Measurements from ENCODE around the gene ATG4B.
"Not testable (repeated sequence)": the region's sequence is repeated elsewhere in the genome, so short reads cannot be mapped to it uniquely, and the experiment has no call there.

ATG4B gene

GRCh38 chr2:241658296-241658695, 20.8 kb downstream of the ATG4B start:
- no peak for DNase-seq (ENCODE audit: low read depth)
- TF ChIP-seq CTCF (conservative IDR thresholded peaks at IDR 0.05; ENCODE audit: low read depth, low read length), result no peak
- H3K4me3 ChIP-seq (ENCODE audit: low read length), result no peak overlapping the region

GRCh38 chr2:241659150-241659739, 21.8 kb downstream of the ATG4B start:
- H3K4me3 ChIP-seq (ENCODE audit: low read length), result no peak overlapping the region
- peak; percentile 77 for TF ChIP-seq CTCF (conservative IDR thresholded peaks at IDR 0.05; ENCODE audit: low read depth, low read length)
- DNase-seq (ENCODE audit: low read depth), result no peak

GRCh38 chr2:241660593-241661213, 23.2 kb downstream of the ATG4B start:
- DNase-seq (ENCODE audit: low read depth), result no peak
- TF ChIP-seq CTCF (conservative IDR thresholded peaks at IDR 0.05; ENCODE audit: low read depth, low read length), result no peak
- no peak overlapping the region for H3K4me3 ChIP-seq (ENCODE audit: low read length)

- DNase-seq (ENCODE audit: low read depth); H3K4me3 ChIP-seq (ENCODE audit: low read length): not testable (repeated sequence)
Observed at GRCh38 chr2:241662731-241663130, 25.2 kb downstream of the ATG4B start.

GRCh38 chr2:241665731-241666440, 28.4 kb downstream of the ATG4B start:
- H3K4me3 ChIP-seq (ENCODE audit: low read length), result no peak overlapping the region
- DNase-seq (ENCODE audit: low read depth), result no peak
- no peak for TF ChIP-seq CTCF (conservative IDR thresholded peaks at IDR 0.05; ENCODE audit: low read depth, low read length)

GRCh38 chr2:241666627-241667400, 29.3 kb downstream of the ATG4B start:
- no peak for TF ChIP-seq CTCF (conservative IDR thresholded peaks at IDR 0.05; ENCODE audit: low read depth, low read length)
- H3K4me3 ChIP-seq (ENCODE audit: low read length), result peak overlapping the region; percentile 14
- no peak for DNase-seq (ENCODE audit: low read depth)

GRCh38 chr2:241668354-241668753, 30.9 kb downstream of the ATG4B start:
- no peak overlapping the region for H3K4me3 ChIP-seq (ENCODE audit: low read length)
- TF ChIP-seq CTCF (conservative IDR thresholded peaks at IDR 0.05; ENCODE audit: low read depth, low read length), result no peak
- no peak for DNase-seq (ENCODE audit: low read depth)

All from retinal pigment epithelial cell (primary cell).